GM19452 (cell line): ENCODE data around the gene CHURC1.

Experiments used
- ATAC-seq: cut with Tn5 transposase; IDR thresholded peaks from one replicate; pipeline ENCODE4 v1.9.1; 2021; ENCODE audit not compliant: unreplicated experiment

CHURC1 gene

DNA sequence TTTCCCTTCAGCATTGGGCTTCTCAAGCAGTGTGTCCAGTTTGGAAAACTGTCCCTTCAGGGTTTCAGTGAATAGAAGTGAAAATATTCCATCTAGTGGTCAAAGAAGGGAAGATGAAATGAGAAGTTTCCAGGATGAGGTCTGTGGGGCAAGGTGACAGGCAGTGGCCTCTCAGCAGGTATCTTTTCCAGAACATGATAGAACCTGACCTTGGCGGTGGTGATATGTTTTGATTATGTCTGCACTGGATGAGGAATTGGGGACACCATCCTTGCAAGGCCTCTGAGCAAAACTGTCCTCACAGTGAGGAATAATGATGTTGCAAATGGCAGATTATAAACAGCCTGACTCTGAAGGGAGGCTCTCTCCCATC is 23.6 kb downstream of the CHURC1 start:
- ATAC-seq, result no peak

DNA sequence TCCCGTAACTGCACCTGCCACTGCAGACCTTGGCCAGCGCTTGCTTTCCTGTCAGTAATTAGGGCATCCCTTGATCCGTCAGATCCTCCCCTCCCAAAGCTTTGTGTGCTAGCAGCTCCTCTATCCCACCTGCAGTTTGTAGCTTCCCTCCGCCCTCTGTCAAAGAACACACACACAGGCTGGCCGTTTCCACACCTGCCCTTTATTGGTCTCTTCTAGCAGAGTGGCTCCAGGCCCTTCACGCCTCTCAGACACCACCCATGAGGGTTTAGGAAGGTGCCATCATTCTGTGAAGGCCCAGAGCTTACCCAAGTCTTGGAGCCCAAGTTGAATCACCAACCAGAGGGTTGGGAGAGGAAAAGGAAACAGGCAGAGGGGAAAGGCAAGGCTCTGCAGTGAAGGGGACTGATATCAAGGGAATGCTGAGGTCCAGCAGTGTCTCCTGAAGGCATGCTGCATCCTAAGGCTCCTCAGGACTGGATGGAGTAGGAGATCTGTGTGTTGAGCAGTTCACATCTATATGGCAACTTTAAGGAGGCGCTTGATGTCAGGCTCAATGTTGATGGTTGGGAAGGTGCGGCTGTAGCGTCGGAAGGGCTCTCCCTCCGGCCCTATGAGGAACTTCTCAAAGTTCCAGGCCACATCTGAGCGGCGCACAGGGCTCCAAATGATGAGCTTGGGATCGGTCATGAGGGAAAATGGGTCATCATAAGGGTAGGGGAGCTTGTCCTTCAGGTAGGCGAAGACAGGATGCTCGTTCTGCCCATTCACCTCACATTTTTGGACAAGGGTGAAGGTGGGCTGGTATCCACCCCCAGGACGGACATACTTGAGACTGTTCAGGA is 24.9 kb downstream of the CHURC1 start:
- no peak for ATAC-seq

DNA sequence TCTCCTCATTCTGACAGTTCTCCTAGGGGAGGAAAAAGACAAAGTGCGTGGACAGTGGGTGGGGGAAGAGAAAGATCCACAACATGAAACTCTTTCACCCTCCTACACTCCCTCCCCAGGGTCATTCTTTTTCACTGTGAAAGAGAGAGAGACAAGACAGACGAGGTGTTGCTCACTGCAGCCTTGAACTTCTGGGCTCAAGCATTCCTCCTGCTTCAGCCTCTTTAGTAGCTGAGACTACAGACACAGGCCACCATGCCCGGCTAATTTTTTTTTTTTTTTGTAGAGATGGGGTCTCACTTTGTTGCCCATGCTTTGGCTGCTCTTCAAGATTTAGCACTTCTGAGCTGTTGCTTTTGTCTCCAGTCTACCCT is 25.5 kb downstream of the CHURC1 start:
- ATAC-seq, result no peak

DNA sequence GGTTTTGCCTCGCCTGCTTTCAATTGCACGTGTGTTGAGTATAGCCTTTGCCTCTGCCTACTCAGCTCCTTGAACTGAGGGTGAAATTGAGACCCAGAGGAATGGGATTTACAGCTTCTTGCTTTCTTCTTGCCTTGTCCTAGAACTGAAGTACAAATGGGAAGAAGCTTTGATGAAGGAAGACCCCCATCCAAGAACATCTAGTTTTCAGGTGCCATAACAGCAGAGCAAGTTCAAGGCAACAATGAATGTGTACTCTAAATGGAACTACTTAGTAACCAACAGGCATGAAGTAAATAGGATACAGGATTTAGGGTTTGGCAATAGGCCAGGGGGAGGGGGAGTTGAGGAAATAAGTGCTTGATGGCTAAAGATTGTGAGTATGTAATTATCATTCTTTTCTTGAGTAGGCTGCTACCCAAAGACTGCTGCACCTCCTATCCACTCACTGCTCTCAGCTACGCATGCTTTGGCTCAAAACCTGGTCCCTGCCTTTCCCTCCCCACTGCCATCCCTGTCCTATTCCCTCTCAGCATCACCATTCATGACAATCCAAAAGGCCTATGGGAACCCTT is 26.2 kb downstream of the CHURC1 start:
- ATAC-seq, result no peak

DNA sequence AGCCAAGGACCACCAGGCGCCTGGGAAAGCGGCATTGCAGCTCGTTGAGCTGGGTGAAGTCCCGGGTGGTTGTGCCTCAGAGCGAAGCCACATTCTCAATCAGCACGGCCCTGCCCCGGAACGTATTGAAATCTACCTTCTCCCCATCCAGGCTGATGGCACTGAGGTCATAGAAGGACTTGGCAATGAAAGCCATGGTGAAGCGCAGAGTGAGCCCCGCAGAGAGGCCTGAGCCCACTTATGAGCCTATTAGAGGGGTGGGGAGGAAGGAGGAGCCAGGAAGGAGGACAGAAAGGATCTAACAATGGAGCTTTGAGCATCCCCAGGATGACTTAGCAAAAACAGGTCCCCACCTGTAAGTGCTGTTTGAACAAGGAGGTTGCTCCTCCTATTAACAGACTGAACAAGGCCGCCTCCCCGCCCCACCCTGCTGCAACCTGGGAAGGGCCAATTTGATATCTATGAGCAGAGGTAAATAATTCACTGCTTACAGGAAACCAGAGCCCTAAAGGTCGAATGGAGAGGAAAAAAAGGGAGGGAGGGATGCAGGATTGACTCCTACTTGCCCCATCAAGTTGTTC is 28.4 kb downstream of the CHURC1 start, which contains the start of gene GPX2:
Gene GPX2, minus strand, starts transcription at position 215 of the 581 bp plus-strand sequence. Its CDS starts 19 bp downstream, at position 196.
- ATAC-seq, result no peak

DNA sequence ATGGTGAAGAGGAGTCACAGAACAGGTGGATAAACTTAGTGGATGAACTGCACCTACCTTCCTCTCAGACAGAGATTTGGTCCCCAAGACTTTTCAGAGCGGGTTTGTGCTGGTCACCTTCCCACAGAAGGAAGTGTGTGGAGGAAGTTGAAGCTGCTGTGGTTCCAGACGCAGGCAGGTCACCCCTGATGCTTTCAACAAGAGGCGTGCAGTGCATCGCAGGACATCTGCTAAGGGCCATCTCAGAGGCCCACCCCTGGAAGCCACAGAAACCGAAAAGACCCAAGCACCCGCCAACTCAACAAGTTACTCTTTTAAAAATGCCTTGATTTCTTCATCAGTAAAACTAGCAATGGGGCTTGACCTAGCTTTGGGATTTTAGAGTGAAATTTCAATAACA is 29.3 kb downstream of the CHURC1 start:
- ATAC-seq, result no peak

DNA sequence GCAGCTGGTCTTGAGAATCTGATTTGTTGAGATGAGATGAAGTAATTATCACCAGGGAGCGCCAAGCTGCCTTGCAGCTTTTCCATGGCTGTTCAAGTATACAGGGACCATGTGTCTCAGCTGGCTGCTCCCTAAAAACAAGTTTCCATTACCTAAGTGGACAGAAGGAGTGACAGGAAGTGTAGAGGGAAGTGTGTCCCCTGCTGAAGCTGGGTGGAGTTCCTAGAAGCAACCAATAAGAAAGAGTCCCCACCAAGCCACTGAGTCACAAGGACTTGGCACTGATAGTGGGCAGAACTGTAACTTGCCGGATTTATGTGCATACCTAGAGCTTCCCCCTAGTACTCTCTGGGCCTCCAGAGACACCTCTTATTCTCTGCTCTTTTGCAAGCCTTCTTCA is 29.8 kb downstream of the CHURC1 start:
- no peak for ATAC-seq

DNA sequence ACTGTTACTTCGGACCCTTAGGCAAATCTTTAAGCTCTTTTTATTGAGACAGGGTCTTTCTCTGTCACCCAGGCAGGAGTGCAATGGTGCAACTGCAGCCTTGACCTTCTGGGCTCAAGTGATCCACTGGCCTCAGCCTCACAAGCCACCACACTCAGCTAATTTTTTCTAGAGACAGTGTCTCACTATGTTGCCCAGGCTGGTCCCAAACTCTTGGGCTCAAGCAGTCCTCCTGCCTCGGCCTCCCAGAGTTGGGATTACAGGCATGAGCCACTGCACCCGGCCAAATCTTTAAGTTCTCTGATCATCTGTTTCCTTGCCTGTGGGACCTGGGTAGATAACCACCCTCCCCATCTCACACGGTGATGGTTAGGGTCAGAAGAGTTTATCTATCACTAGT is 30.6 kb downstream of the CHURC1 start:
- no peak for ATAC-seq

DNA sequence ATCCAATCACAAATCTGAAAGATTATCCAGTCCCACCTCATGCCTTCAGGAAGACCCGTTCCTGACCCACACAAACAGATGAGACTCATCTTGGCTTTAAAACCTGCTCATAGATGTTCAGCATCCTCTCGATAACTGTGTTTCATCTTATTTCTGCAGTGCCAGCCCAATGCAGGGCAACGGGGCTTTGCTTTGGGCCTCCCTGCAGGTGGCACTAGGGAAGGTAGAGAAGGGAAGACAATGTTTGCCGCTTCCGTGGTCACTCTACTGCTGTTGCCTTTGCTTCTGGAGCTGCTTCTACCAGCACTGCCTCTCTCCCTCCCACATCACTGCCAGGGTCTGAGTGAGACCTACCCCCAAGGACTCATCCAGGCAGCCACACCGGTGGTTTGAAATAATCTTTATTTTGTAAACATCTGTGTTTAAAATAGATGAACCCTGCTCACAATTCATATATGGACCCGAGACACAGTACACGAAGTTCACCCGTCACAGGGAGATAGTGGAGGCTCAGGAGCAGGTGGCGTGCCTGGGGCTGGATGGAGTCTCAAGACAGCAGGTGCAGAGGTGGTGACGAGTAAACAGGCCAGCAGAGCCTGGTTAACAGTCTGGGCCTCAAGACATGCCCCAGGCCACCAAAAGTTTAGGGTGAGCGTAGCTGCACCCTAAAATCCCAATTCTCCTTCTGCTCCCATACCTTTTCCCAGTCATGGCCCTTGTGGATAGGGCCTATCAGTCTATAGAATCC is 31.4 kb downstream of the CHURC1 start:
- ATAC-seq, result no peak

DNA sequence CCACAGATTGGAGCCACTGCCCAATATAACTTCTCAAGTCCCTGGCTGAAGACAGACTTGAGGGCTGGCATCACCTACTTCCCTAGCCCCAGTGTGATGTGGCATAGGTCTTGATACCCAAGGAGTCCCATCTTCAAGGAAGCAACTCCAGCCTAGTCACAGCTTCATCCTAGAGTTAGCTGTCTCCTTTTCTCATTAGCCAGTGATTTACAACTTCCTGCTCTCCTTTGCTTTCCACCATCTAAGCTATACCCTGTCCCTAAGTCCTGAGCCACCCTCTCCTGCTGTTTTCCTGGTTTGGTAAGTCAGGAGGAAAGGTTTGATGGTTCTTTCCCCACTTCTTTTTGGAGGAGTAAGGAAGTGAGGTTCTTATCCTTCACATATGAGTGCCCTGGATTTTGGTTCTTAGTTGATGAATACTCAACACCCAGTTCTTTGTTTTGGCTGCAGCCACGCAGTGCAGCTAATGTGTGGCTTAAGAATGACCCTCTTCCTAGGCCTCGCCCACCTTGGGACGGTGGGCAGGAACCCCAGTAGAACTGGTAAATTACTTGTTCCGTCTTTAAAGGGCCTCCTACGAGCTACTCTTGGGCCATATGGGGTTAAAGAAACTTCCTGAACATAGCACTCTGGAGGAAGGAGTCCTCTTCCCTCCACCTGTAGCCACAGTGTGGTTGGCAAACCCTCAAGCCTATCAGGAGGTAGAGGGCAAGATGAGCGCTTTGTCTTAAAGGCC is 32.2 kb downstream of the CHURC1 start:
- no peak for ATAC-seq

DNA sequence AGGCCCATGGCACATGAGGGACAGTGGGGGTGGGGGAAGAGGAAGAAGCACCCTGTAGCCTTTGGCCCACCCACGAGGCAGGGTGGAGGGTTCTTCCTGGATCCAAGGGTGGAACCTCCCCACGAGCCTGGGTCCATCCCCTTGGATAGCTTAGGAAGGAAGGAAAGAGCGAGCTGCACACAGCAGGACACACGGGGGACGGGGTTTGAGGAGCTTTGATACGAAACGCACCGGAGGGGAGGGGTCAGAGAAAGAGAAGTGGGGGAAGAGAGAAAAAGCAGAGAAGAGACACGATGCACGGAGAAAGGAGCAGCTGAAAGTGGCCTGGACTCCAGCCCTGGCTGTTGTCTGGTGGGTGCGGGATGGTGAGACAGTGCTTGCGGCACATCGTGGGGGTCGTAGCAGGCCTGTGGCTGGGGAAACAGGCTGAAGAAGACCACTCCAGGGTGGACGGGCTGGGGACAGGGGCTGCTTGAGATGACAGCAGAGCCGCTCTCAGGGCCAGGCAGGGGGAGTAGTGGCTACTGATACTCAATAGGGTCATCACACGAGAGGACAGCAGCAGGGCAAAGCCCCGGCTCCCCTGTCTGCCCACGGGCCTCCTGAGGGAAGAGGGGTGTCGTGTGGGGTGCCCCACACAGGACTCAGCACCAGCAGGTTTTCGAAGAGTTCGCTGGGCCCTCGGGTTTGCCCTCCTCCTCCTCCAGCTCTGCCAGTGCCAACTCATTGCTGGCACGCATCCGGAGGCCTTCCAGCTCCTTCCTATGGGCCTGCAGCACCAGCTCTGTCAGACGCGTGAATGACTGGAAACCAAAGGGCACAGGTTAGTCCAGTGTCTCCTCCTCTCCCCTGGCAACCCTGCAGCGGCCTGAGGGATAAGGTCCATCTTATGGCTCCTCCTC is 33.7 kb downstream of the CHURC1 start:
- ATAC-seq, result no peak

DNA sequence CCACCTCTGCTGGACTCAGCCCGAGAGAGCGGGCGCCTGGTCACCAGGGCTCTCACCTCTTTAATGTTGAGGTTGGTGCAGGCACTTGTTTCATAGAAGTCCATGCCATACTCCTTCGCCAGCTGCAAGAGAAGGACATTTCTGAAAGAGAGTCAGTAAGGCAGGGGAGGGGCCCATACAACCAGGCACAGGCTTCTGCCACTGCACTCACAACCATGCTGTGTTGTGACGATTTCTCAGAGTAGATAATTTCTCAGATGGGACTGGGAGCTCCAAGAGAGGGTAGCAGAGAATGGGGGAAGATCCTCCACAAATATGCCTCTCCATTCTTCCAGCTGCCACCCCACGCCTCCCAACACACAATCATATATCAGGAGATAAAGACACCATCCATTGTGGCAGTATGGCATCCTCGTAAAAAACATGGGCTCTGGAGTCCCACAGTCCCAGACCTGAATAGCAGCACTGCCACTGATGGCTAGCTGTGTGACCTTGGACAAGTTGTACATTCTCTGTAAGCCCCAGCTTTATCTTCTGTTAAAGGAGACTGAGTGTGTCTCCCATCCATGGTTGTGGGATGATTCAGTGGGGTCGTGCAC is 34.5 kb downstream of the CHURC1 start:
- no peak for ATAC-seq

DNA sequence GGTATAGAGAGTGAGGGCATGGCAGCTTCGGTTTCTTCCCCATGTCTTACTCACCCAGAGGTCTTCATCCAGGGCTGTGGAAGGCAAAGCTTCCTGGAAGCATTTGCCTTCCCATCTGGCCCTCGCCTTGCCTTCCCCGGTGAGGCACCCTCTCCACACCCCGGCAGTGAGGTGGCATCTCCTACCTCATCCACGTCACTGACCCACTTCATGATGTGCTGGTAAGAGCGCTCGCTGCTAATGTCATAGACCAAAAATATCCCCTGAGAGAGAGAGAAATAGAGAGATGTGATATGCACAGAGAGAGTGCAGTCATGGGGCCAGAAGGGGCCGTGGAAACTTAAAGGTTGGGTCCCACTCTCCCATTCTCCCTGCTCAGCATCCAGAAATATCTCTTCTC is 36.6 kb downstream of the CHURC1 start:
- ATAC-seq, result no peak

DNA sequence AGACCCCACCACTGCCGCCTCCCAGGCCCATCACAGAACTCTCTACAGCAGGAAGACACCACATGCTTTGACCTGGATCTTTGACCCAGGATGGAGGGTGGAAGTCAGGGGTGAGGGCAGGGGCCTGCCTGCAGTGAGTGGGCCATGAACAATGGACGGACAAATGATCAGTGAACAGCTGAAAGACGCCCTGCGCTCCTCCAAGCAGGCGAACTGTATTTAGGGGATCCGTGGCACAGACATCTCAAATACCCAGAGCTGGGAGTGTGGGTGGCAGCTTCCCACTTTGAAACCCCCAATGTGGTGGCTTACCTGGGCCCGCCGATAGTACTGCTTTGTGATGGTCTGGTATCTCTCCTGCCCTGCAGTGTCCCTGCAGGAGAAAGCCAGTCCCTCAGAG is 37.0 kb downstream of the CHURC1 start:
- ATAC-seq, result no peak

DNA sequence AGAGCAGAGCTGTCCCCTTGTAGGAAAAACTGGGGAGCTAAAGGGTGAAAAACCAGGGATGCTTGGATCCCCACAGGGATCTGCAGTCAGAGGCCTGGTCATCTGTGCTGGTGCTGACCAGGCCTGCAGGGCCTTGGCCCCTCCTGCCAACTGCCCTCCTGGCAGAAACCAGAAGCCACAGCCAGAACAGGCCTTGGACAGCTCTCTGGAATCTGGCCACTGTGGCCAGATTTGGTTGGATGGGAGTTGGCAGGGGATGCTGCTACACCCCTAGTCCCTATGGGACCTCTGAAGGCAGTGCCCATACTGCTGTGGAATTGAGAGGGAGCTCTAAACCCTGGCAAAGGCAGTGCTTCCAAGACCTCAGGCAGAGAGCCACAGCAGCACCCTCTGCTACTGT is 37.5 kb downstream of the CHURC1 start:
- ATAC-seq, result no peak

DNA sequence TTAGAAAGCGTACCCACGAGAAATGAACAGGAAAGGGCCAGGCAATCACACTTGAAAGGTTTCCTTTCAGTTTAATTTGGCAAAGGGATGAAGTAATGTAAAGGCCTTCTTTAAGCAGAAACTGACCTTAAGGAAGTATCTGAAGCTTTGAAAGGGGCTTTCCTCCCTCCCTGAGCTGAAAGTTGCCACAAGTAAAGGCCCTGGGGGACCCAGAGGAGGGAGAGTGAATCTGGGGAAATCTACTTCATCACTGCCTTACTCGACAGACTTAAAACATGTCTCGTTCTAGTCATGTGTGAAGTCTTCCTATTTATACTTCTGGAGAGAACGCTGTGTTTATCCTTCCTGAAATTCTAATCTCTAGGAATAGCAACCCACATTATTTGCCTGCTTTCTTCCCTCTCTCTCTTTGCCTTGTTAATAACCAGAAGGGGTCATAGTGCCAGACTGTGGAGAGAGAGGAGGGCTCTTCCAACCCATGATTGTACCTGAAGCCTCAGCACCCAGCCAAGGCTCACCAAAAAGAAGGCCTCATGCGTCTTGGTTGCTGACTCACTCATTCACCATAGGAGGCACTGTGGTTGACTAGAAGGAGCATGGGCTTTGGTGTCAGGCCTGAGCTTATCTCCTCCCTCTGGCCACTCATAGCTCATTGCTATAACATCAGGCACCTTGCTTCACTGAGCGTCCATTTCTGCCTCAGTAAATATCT is 38.5 kb downstream of the CHURC1 start:
- peak; percentile 80 for ATAC-seq

DNA sequence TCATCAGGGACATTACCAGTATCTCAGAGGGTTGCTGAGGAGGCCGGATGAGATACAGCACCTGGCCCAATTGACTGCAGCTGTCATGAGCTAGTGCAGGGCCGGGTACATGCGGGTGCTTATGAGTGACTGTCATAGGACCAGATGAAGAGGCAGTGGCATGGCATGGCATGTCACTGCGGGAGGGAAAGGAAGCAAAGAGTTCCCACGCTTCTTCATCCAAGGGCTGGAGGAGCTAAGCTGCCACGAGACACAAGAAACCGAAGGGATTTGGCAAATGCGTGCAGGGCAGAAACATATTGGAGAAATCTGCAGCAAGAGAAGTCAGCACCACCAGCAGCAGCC is 39.0 kb downstream of the CHURC1 start:
- no peak for ATAC-seq

DNA sequence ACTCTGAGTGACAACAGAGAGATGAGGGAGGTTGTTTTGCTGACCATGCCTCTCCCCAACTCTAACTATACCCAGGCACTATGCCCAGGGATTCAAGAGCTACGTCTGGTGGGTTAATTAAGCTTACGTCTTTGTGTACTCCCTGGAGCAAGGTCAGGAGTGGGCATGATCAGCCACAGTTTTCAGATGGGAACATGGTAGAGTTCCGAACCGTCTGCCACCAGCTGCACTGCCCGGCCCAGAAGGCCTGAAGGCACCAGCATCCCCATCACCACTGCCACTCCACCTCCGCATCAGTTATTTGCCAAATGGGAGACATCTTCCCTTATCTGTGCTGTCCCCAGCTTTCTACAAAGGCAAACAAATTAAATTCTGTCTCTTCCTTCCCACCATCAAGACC is 39.4 kb downstream of the CHURC1 start:
- ATAC-seq, result no peak
